Activated naive CD4-positive, alpha-beta T cell treated with anti-CD3 and anti-CD28 coated beads, Interleukin-2, amount 50 U/mL, for 72 hours (primary cell): Measurements from ENCODE around the gene TMEM45A. TPM values are rescaled to one million over a fixed set of nuclear protein-coding genes. Genes with fewer than 3 reads are reported as not detected.

Source experiments
- ATAC-seq, 2 donors: fragments of 150-1000 bp; cut with Tn5 transposase; 2 replicates each; pipeline ENCODE4 v1.10.0; 2021; ENCODE audit warnings: mild to moderate bottlenecking in 2 of 2, moderate library complexity in 2 of 2
- DNase-seq, 2 donors: peaks; one replicate each; pipeline ENCODE4 v3.0.0; 2021 to 2022; ENCODE audit warnings: low spot score in 2 of 2
- H3K27ac Mint-ChIP-seq, 2 donors: one replicate each; pipeline ENCODE4 v1.8.0; 2022; ENCODE audit warnings: mild to moderate bottlenecking in 2 of 2, mixed read lengths in 2 of 2
- H3K36me3 Mint-ChIP-seq, 2 donors: one replicate each; pipeline ENCODE4 v1.8.0; 2022; ENCODE audit warnings: mixed read lengths in 2 of 2
- H3K9me3 Mint-ChIP-seq, 2 donors: one replicate each; pipeline ENCODE4 v1.8.0; 2022; ENCODE audit warnings: mixed read lengths in 2 of 2
- total RNA-seq, 2 donors: library from RNA; stranded (reverse); gene quantifications; one replicate each; pipeline ENCODE4 v1.2.3, GENCODE V29; 2022

Gene TMEM45A
- total RNA-seq, 2 donors from 2014 or later = 0.36 to 6.6 TPM

GRCh38 chr3:100609963-100610362 lies 117.5 kb downstream of the TMEM45A start:
- ATAC-seq = no peak
- DNase-seq = no peak
- H3K36me3 Mint-ChIP-seq = no peaks in the 10 kb centered on the region

GRCh38 chr3:100611221-100611620 lies 118.8 kb downstream of the TMEM45A start:
- Mint-ChIP-seq H3K36me3 (no peaks in the 10 kb centered on the region), H3K9me3 (no peaks in the 10 kb centered on the region), H3K27ac (no peak overlapping the region)
- ATAC-seq (no peak), DNase-seq (no peak)

More at GRCh38 chr3:100609963-100610362, 117.5 kb downstream of the TMEM45A start:
- no peak overlapping the region for H3K27ac Mint-ChIP-seq
- no peaks in the 10 kb centered on the region for H3K9me3 Mint-ChIP-seq

GRCh38 chr3:100613721-100614390 lies 121.4 kb downstream of the TMEM45A start:
- Mint-ChIP-seq H3K9me3 (peaks cover 0 to 3% of the 10 kb centered on the region in 2 donors), H3K27ac (no peak overlapping the region), H3K36me3 (no peaks in the 10 kb centered on the region)
- ATAC-seq = no peak
- DNase-seq = no peak

- peaks cover 0 to 8% of the 10 kb centered on the region in 2 donors for H3K9me3 Mint-ChIP-seq
- ATAC-seq = no peak
- H3K27ac Mint-ChIP-seq = no peak overlapping the region
Measured at GRCh38 chr3:100614941-100615340, 122.5 kb downstream of the TMEM45A start.

GRCh38 chr3:100615684-100616083 lies 123.3 kb downstream of the TMEM45A start:
- no peaks in the 10 kb centered on the region for H3K36me3 Mint-ChIP-seq

More at GRCh38 chr3:100614941-100615340, 122.5 kb downstream of the TMEM45A start:
- H3K36me3 Mint-ChIP-seq = no peaks in the 10 kb centered on the region
- no peak for DNase-seq

GRCh38 chr3:100621251-100621650 lies 128.8 kb downstream of the TMEM45A start:
- Mint-ChIP-seq H3K27ac (no peak overlapping the region), H3K9me3 (peaks cover 3 to 18% of the 10 kb centered on the region in 2 donors), H3K36me3 (no peaks in the 10 kb centered on the region)
- ATAC-seq (no peak), DNase-seq (no peak)

More at GRCh38 chr3:100615684-100616083, 123.3 kb downstream of the TMEM45A start:
- peaks cover 0 to 8% of the 10 kb centered on the region in 2 donors for H3K9me3 Mint-ChIP-seq
- no peak for ATAC-seq
- no peak overlapping the region for H3K27ac Mint-ChIP-seq
- no peak for DNase-seq

Other genes starting within 250 kb of the TMEM45A start
- gene TBC1D23, start 231.6 kb upstream of the TMEM45A start, total RNA-seq = 10 to 100 TPM; 16.9 to 21.6 TPM
- gene NIT2, start 157.9 kb upstream of the TMEM45A start, total RNA-seq = 10 to 100 TPM; 53.5 to 61.0 TPM
- gene TOMM70, start 91.5 kb upstream of the TMEM45A start, total RNA-seq = 10 to 100 TPM; 47.2 to 52.8 TPM
- gene LNP1, start 91.1 kb upstream of the TMEM45A start, total RNA-seq = 1 to 10 TPM; 1.9 to 2.0 TPM
- not detected for gene ADGRG7, start 117.0 kb downstream of the TMEM45A start, total RNA-seq
- gene TFG, start 216.9 kb downstream of the TMEM45A start, total RNA-seq = 10 to 100 TPM; 44.8 to 74.0 TPM